CD14-positive monocyte (primary cell): Measurements from ENCODE around the gene TMEM178B. TPM values are rescaled to one million over a fixed set of nuclear protein-coding genes. Genes with fewer than 3 reads are reported as not detected.

Experiments used
- DNase-seq, 3 donors: peaks; one replicate each; pipeline ENCODE4 v3.0.0-alpha.2; 2011 to 2022
- H2AFZ ChIP-seq: 2 replicates; pipeline ENCODE4 v1.6.0; 2012; ENCODE audit warnings: mild to moderate bottlenecking, low read depth, low read length, inconsistent platforms; ENCODE audit not compliant: insufficient read depth, poor library complexity, severe bottlenecking
- H3K27ac ChIP-seq, 2 donors: 1 replicate in 1 of 2; 2 replicates in 1 of 2; pipeline ENCODE4 v1.5.1; 2012 to 2013; ENCODE audit warnings: low read length in 2 of 2, control low read depth in 1 of 2, inconsistent platforms in 1 of 2, low read depth in 1 of 2, mild to moderate bottlenecking in 1 of 2
- H3K27me3 ChIP-seq, 2 donors: one replicate each; pipeline versions ENCODE4 v1.6.0 to v1.6.1; 2011 to 2013; ENCODE audit warnings: low read length in 2 of 2; ENCODE audit not compliant: control insufficient read depth in 2 of 2, insufficient read depth in 2 of 2
- H3K36me3 ChIP-seq, 2 donors: replicated peaks in 1 of 2; 1 replicate in 1 of 2; 2 replicates in 1 of 2; pipeline versions ENCODE4 v1.5.1 to v1.6.1; 2012 to 2013; ENCODE audit warnings: low read length in 2 of 2, control low read depth in 1 of 2, inconsistent platforms in 1 of 2, mild to moderate bottlenecking in 1 of 2; ENCODE audit not compliant: insufficient read depth in 2 of 2, control insufficient read depth in 1 of 2
- H3K4me1 ChIP-seq, 2 donors: 1 replicate in 1 of 2; 2 replicates in 1 of 2; pipeline versions ENCODE4 v1.5.1 to v1.6.1; 2012 to 2013; ENCODE audit warnings: low read length in 2 of 2, control low read depth in 1 of 2, inconsistent platforms in 1 of 2, mild to moderate bottlenecking in 1 of 2, moderate library complexity in 1 of 2; ENCODE audit not compliant: insufficient read depth in 2 of 2, control insufficient read depth in 1 of 2
- H3K4me2 ChIP-seq: replicated peaks from 2 replicates; pipeline ENCODE3; 2012; ENCODE audit warnings: low read length, moderate library complexity, mild to moderate bottlenecking; ENCODE audit not compliant: poor library complexity, severe bottlenecking; ENCODE audit errors: extremely low read depth
- H3K4me3 ChIP-seq, 3 experiments: fragments of 200-600 bp in 1 of 3; sonication (generic) in 1 of 3; replicated peaks in 1 of 3; 1 replicate in 2 of 3; 2 replicates in 1 of 3; pipeline ENCODE4 v1.5.1; 2011 to 2013; ENCODE audit warnings: low read length in 3 of 3, mild to moderate bottlenecking in 3 of 3, control low read depth in 2 of 3, low read depth in 2 of 3, inconsistent platforms in 1 of 3, moderate library complexity in 1 of 3
- H3K79me2 ChIP-seq: 2 replicates; pipeline ENCODE4 v1.6.0; 2012; ENCODE audit warnings: mild to moderate bottlenecking, control low read depth, inconsistent platforms, low read length, moderate library complexity; ENCODE audit not compliant: insufficient read depth
- H3K9ac ChIP-seq: 2 replicates; pipeline ENCODE4 v1.6.0; 2017; ENCODE audit warnings: low read length, mild to moderate bottlenecking; ENCODE audit not compliant: insufficient read depth, poor library complexity, severe bottlenecking
- H3K9me3 ChIP-seq, 2 donors: replicated peaks in 1 of 2; 1 replicate in 1 of 2; 2 replicates in 1 of 2; pipeline versions ENCODE4 v1.5.1 to v1.6.1; 2012 to 2013; ENCODE audit warnings: low read length in 2 of 2, control low read depth in 1 of 2; ENCODE audit not compliant: control insufficient read depth in 1 of 2, insufficient read depth in 1 of 2
- H4K20me1 ChIP-seq: 2 replicates; pipeline ENCODE4 v1.6.0; 2012; ENCODE audit warnings: mild to moderate bottlenecking, low read length, control low read depth, moderate library complexity; ENCODE audit not compliant: insufficient read depth
- H3K27ac Mint-ChIP-seq, 7 donors: one replicate each; pipeline ENCODE4 v1.8.0; 2020; ENCODE audit warnings: mild to moderate bottlenecking in 7 of 7, mixed read lengths in 7 of 7, moderate library complexity in 6 of 7, inconsistent platforms in 2 of 7
- H3K27me3 Mint-ChIP-seq, 3 donors: one replicate each; pipeline ENCODE4 v1.8.0; 2021 to 2022; ENCODE audit warnings: low read depth in 3 of 3, mild to moderate bottlenecking in 3 of 3, mixed read lengths in 3 of 3, moderate library complexity in 3 of 3, inconsistent platforms in 1 of 3
- H3K36me3 Mint-ChIP-seq, 2 donors: one replicate each; pipeline ENCODE4 v1.8.0; 2020; ENCODE audit warnings: mixed read lengths in 2 of 2, inconsistent platforms in 1 of 2, mild to moderate bottlenecking in 1 of 2
- H3K4me1 Mint-ChIP-seq: one replicate; pipeline ENCODE4 v1.8.0; 2020; ENCODE audit warnings: mild to moderate bottlenecking, mixed read lengths
- H3K4me3 Mint-ChIP-seq, 2 donors: one replicate each; pipeline ENCODE4 v1.8.0; 2020; ENCODE audit warnings: mild to moderate bottlenecking in 2 of 2, mixed read lengths in 2 of 2, moderate library complexity in 1 of 2
- H3K9me3 Mint-ChIP-seq, 7 donors: one replicate each; pipeline ENCODE4 v1.8.0; 2020 to 2022; ENCODE audit warnings: mixed read lengths in 7 of 7, mild to moderate bottlenecking in 6 of 7, moderate library complexity in 6 of 7, inconsistent platforms in 2 of 7
- WGBS: methylation state at CpG from one replicate; pipeline ENCODE4 v1.1.5; 2013; ENCODE audit warnings: missing lambda C conversion rate; ENCODE audit not compliant: insufficient coverage; 5-methylcytosine and 5-hydroxymethylcytosine counted together
- intact Hi-C, 2 donors: fragments of 100-400 bp; cut with micrococcal nuclease; formaldehyde crosslinking; loops; one replicate each; pipeline versions ENCODE4 v1.15.0 to v1.15.1; 2023
- polyA plus RNA-seq, 3 donors: library from polyadenylated mRNA; depleted of rRNA in 1 of 3; unstranded in 2 of 3; stranded (reverse) in 1 of 3; fragments of 300-500 nt in 2 of 3; fragments of >200 nt in 1 of 3; fragmentation: Illumina TruSeq in 2 of 3; gene quantifications; 1 replicate in 2 of 3; 2 replicates in 1 of 3; pipeline ENCODE4 v1.2.3, GENCODE V29; 2012 to 2021
- TF ChIP-seq, protein P1 (sequence below): fragments of 200-600 bp; IDR thresholded peaks from one replicate; pipeline ENCODE4 v1.8.0; 2022; ENCODE audit warnings: antibody characterized with exemption, mild to moderate bottlenecking

Gene TMEM178B
- polyA plus RNA-seq, 3 donors = not detected

DNA sequence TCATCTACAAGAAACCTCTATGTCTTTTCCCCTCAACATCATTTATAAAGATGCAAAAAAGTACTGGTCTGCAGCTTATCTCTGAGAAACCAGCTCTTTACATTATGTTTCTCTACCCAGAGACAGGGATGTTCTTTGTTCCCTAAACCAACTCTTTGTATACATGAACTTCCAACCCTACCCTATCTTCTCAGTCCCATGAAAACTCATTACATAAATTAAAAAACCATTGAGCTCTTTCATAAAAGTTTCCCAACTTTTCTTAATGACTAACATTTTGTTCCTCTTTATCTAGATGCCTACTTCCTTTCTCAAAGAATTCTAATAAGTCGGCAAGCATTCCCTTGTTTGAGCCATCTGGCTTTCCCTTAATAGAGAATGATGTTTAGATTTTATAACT lies 284.5 kb downstream of the TMEM178B start:
- no peaks in the 10 kb centered on the region for H3K36me3 ChIP-seq
- TF ChIP-seq, protein P1, sequence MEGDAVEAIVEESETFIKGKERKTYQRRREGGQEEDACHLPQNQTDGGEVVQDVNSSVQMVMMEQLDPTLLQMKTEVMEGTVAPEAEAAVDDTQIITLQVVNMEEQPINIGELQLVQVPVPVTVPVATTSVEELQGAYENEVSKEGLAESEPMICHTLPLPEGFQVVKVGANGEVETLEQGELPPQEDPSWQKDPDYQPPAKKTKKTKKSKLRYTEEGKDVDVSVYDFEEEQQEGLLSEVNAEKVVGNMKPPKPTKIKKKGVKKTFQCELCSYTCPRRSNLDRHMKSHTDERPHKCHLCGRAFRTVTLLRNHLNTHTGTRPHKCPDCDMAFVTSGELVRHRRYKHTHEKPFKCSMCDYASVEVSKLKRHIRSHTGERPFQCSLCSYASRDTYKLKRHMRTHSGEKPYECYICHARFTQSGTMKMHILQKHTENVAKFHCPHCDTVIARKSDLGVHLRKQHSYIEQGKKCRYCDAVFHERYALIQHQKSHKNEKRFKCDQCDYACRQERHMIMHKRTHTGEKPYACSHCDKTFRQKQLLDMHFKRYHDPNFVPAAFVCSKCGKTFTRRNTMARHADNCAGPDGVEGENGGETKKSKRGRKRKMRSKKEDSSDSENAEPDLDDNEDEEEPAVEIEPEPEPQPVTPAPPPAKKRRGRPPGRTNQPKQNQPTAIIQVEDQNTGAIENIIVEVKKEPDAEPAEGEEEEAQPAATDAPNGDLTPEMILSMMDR = no peak
- no peak overlapping the region for H3K9ac ChIP-seq
- H3K4me2 ChIP-seq = no peak overlapping the region
- intact Hi-C loops = no loop called here
- no peak overlapping the region for H3K4me3 ChIP-seq
- no peaks in the 10 kb centered on the region for H3K27me3 ChIP-seq
- Mint-ChIP-seq H3K27ac (no peak overlapping the region), H3K9me3 (peaks cover 0 to 3% (median 0%) of the 10 kb centered on the region in 7 donors), H3K4me3 (no peak overlapping the region), H3K27me3 (peaks cover 0 to 2% (median 0%) of the 10 kb centered on the region in 3 donors), H3K36me3 (no peaks in the 10 kb centered on the region), H3K4me1 (no peaks in the 10 kb centered on the region)
- no peak for DNase-seq
- no peaks in the 10 kb centered on the region for H3K4me1 ChIP-seq
- H3K79me2 ChIP-seq = no peaks in the 10 kb centered on the region
- H4K20me1 ChIP-seq = no peaks in the 10 kb centered on the region
- WGBS = no CpG with 5 or more reads among the region's 1 CpG
- no peak overlapping the region for H3K27ac ChIP-seq
- H2AFZ ChIP-seq = no peak overlapping the region
- no peaks in the 10 kb centered on the region for H3K9me3 ChIP-seq

DNA sequence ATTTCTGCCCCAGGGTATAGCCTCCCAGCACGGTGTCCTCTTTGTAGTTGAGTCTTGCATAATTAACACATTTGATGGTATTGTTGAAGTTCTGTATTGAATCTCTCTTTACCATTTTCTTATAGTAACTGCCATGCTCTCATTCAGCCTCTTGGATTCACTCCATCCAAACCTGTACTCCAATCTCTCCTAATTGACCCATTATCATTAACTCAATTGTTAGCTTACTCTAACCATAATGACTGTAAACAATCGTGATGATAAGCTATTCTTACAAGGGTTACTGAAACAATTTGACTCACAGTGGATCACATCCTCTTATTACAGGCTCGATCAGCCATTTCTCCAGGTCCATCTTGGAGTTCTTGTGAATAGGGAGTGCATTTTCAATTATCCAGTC lies 285.4 kb downstream of the TMEM178B start:
- H3K36me3 ChIP-seq = no peaks in the 10 kb centered on the region
- no peaks in the 10 kb centered on the region for H3K4me1 ChIP-seq
- Mint-ChIP-seq H3K4me3 (no peak overlapping the region), H3K36me3 (no peaks in the 10 kb centered on the region), H3K27ac (no peak overlapping the region), H3K4me1 (no peaks in the 10 kb centered on the region), H3K9me3 (peaks cover 0 to 3% (median 1%) of the 10 kb centered on the region in 7 donors), H3K27me3 (peaks cover 0 to 2% (median 0%) of the 10 kb centered on the region in 3 donors)
- no peak overlapping the region for H3K27ac ChIP-seq
- H3K4me2 ChIP-seq = no peak overlapping the region
- H4K20me1 ChIP-seq = no peaks in the 10 kb centered on the region
- H3K4me3 ChIP-seq = no peak overlapping the region
- TF ChIP-seq, protein P1 = no peak
- H2AFZ ChIP-seq = no peak overlapping the region
- no peaks in the 10 kb centered on the region for H3K27me3 ChIP-seq
- intact Hi-C loops = no loop called here
- no peaks in the 10 kb centered on the region for H3K9me3 ChIP-seq
- no CpG with 5 or more reads among the region's 3 CpGs for WGBS
- no peak for DNase-seq
- no peaks in the 10 kb centered on the region for H3K79me2 ChIP-seq
- no peak overlapping the region for H3K9ac ChIP-seq
